Mesenchymal stem cell (in vitro differentiated cells and primary cell): Measurements from ENCODE around the gene WDR62.
A peak's percentile ranks its signal among the peaks of the same experiment; 100 is the strongest.
"Not testable (repeated sequence)": the region's sequence is repeated elsewhere in the genome, so short reads cannot be mapped to it uniquely, and the experiment has no call there.

Source experiments
- DNase-seq: peaks from one replicate; pipeline ENCODE4 v3.0.0-alpha.2; 2013
- H2AFZ ChIP-seq: one replicate; pipeline ENCODE4 v1.6.1; 2013; ENCODE audit warnings: low read depth, mild to moderate bottlenecking, control low read depth, inconsistent platforms, low read length, moderate library complexity
- H2AK5ac ChIP-seq: 2 replicates; pipeline ENCODE4 v1.6.1; 2013; ENCODE audit warnings: low read length, moderate library complexity, mild to moderate bottlenecking, inconsistent platforms; ENCODE audit not compliant: severe bottlenecking
- H2BK120ac ChIP-seq: one replicate; pipeline ENCODE4 v1.6.1; 2013; ENCODE audit warnings: low read depth, mild to moderate bottlenecking, inconsistent platforms, low read length, moderate library complexity
- H2BK12ac ChIP-seq, 2 experiments: one replicate each; pipeline ENCODE4 v1.6.1; 2013; ENCODE audit warnings: inconsistent platforms in 2 of 2, low read length in 2 of 2, mild to moderate bottlenecking in 2 of 2, moderate library complexity in 2 of 2, control low read depth in 1 of 2
- H2BK15ac ChIP-seq: one replicate; pipeline ENCODE4 v1.6.1; 2013; ENCODE audit warnings: mild to moderate bottlenecking, low read depth, inconsistent platforms; ENCODE audit not compliant: poor library complexity, severe bottlenecking
- H2BK5ac ChIP-seq: 2 replicates; pipeline ENCODE4 v1.6.1; 2013; ENCODE audit warnings: low read depth, mild to moderate bottlenecking, low read length, control low read depth, inconsistent platforms; ENCODE audit not compliant: poor library complexity, severe bottlenecking
- H3K14ac ChIP-seq, 2 experiments: one replicate each; pipeline ENCODE4 v1.6.1; 2013; ENCODE audit warnings: inconsistent platforms in 2 of 2, low read length in 2 of 2, control low read depth in 1 of 2, mild to moderate bottlenecking in 1 of 2, moderate library complexity in 1 of 2
- H3K18ac ChIP-seq, 2 experiments: one replicate each; pipeline ENCODE4 v1.6.1; 2013; ENCODE audit warnings: inconsistent platforms in 2 of 2, low read length in 2 of 2, control low read depth in 1 of 2, low read depth in 1 of 2, mild to moderate bottlenecking in 1 of 2
- H3K23ac ChIP-seq, 2 experiments: one replicate each; pipeline ENCODE4 v1.6.1; 2013; ENCODE audit warnings: inconsistent platforms in 2 of 2, low read length in 2 of 2, mild to moderate bottlenecking in 2 of 2, moderate library complexity in 2 of 2, control low read depth in 1 of 2
- H3K27ac ChIP-seq: 2 replicates; pipeline ENCODE4 v1.5.1; 2013; ENCODE audit warnings: mild to moderate bottlenecking, moderate library complexity, low read length, control low read depth, inconsistent platforms; ENCODE audit not compliant: poor library complexity, severe bottlenecking
- H3K27me3 ChIP-seq, 2 experiments: 2 replicates each; pipeline versions ENCODE4 v1.6.1 to v1.7.0; 2013; ENCODE audit warnings: low read length in 2 of 2, mild to moderate bottlenecking in 2 of 2, moderate library complexity in 2 of 2, control low read depth in 1 of 2, inconsistent platforms in 1 of 2; ENCODE audit not compliant: control insufficient read depth in 1 of 2, insufficient read depth in 1 of 2
- H3K36me3 ChIP-seq, 2 experiments: 2 replicates each; pipeline versions ENCODE4 v1.6.1 to v1.7.0; 2013; ENCODE audit warnings: low read length in 2 of 2, control low read depth in 1 of 2, inconsistent platforms in 1 of 2, low read depth in 1 of 2, mild to moderate bottlenecking in 1 of 2; ENCODE audit not compliant: insufficient read depth in 2 of 2, control insufficient read depth in 1 of 2
- H3K4ac ChIP-seq, 2 experiments: one replicate each; pipeline ENCODE4 v1.6.1; 2013; ENCODE audit warnings: inconsistent platforms in 2 of 2, low read length in 2 of 2, mild to moderate bottlenecking in 2 of 2, moderate library complexity in 2 of 2, control low read depth in 1 of 2, low read depth in 1 of 2
- H3K4me1 ChIP-seq: 2 replicates; pipeline ENCODE4 v1.6.1; 2013; ENCODE audit warnings: low read depth, low read length, control low read depth; ENCODE audit not compliant: control insufficient read depth, insufficient read depth
- H3K4me2 ChIP-seq: 2 replicates; pipeline ENCODE4 v1.6.1; 2013; ENCODE audit warnings: low read length, mild to moderate bottlenecking, inconsistent platforms; ENCODE audit not compliant: poor library complexity, severe bottlenecking
- H3K4me3 ChIP-seq, 2 experiments: 2 replicates each; pipeline versions ENCODE4 v1.5.1 to v1.7.0; 2013; ENCODE audit warnings: low read length in 2 of 2, mild to moderate bottlenecking in 2 of 2, control low read depth in 1 of 2, low read depth in 1 of 2; ENCODE audit not compliant: insufficient read depth in 1 of 2
- H3K79me1 ChIP-seq: replicated peaks from 2 replicates; pipeline ENCODE4 v1.6.1; 2013; ENCODE audit warnings: mild to moderate bottlenecking, control low read depth, low read length, inconsistent platforms; ENCODE audit not compliant: poor library complexity, severe bottlenecking
- H3K9ac ChIP-seq: 2 replicates; pipeline ENCODE4 v1.7.0; 2013; ENCODE audit warnings: mild to moderate bottlenecking, low read length, moderate library complexity
- H3K9me3 ChIP-seq: 2 replicates; pipeline ENCODE4 v1.7.0; 2013; ENCODE audit warnings: mild to moderate bottlenecking, low read length; ENCODE audit not compliant: control insufficient read depth
- H4K8ac ChIP-seq: one replicate; pipeline ENCODE4 v1.6.1; 2013; ENCODE audit warnings: inconsistent platforms, mild to moderate bottlenecking, low read length, moderate library complexity
- H4K91ac ChIP-seq: one replicate; pipeline ENCODE4 v1.6.1; 2013; ENCODE audit warnings: mild to moderate bottlenecking, low read length, inconsistent platforms
- WGBS: methylation state at CpG from one replicate; pipeline ENCODE4 v1.1.7; 2013; ENCODE audit warnings: mixed read lengths; 5-methylcytosine and 5-hydroxymethylcytosine counted together

Gene WDR62

GRCh38 chr19:36061367-36061766 is 6.7 kb downstream of the WDR62 start:
- H3K9me3 ChIP-seq, result no peaks in the 10 kb centered on the region
- H3K4me1 ChIP-seq, result no peaks in the 10 kb centered on the region
- no peak overlapping the region for H2BK120ac ChIP-seq
- H3K9ac ChIP-seq, result no peak overlapping the region
- H3K27ac ChIP-seq, result no peak overlapping the region
- no peak overlapping the region for H4K8ac ChIP-seq
- H2BK15ac ChIP-seq, result no peak overlapping the region
- no peak for DNase-seq
- H2BK5ac ChIP-seq, result no peak overlapping the region
- H2BK12ac ChIP-seq, result no peak overlapping the region
- whole genome bisulfite sequencing, result 94% methylated on average over 2 of the region's 2 CpGs
- no peak overlapping the region for H3K4me3 ChIP-seq
- H2AK5ac ChIP-seq, result no peak overlapping the region
- no peaks in the 10 kb centered on the region for H3K27me3 ChIP-seq
- no peak overlapping the region for H4K91ac ChIP-seq
- no peak overlapping the region for H3K23ac ChIP-seq
- no peak overlapping the region for H3K4me2 ChIP-seq
- H3K14ac ChIP-seq, result no peak overlapping the region
- H3K4ac ChIP-seq, result no peak overlapping the region
- H3K79me1 ChIP-seq, result peaks cover 24% of the 10 kb centered on the region
- peaks cover 2 to 12% of the 10 kb centered on the region in 2 experiments for H3K36me3 ChIP-seq
- H3K18ac ChIP-seq, result no peak overlapping the region
- no peak overlapping the region for H2AFZ ChIP-seq

DNA sequence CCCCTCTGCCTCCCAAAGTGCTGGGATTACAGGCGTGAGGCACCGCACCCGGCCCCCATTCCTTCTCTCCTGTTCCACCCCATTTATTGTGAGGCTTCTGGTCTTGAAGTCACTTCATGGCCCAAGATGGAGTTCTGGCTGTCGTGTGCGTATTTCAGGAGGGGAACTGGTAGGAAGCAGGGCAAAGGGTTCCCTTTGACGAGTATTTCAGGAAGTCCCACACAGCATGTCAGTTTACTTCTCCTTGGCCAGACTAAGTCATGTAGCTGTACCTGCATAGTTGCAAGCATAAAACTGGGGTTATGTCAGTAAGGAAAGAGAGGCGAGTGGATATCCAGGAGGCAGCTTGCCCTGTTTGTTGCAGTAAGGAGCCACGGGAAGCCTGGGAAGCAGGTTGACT is 10.1 kb downstream of the WDR62 start:
- Histone ChIP-seq H3K27ac (no peak overlapping the region), H3K4me2 (no peak overlapping the region), H2BK15ac (no peak overlapping the region), H4K91ac (no peak overlapping the region), H2BK120ac (no peak overlapping the region), H3K18ac (no peak overlapping the region), H4K8ac (no peak overlapping the region), H3K9ac (no peak overlapping the region), H2BK12ac (no peak overlapping the region), H3K9me3 (no peaks in the 10 kb centered on the region), H2BK5ac (no peak overlapping the region), H3K4ac (no peak overlapping the region), H3K23ac (no peak overlapping the region), H3K4me3 (no peak overlapping the region), H3K27me3 (no peaks in the 10 kb centered on the region), H2AFZ (no peak overlapping the region), H3K14ac (no peak overlapping the region), H2AK5ac (no peak overlapping the region), H3K4me1 (no peaks in the 10 kb centered on the region), H3K79me1 (peaks cover 7% of the 10 kb centered on the region), H3K36me3 (peaks cover 5 to 21% of the 10 kb centered on the region in 2 experiments)
- no peak for DNase-seq
- WGBS, result 93% methylated on average over 5 of the region's 8 CpGs

GRCh38 chr19:36067681-36068080 is 13.0 kb downstream of the WDR62 start:
- Histone ChIP-seq H3K79me1 (peaks cover 8% of the 10 kb centered on the region), H2BK15ac (no peak overlapping the region), H3K4me3 (no peak overlapping the region), H3K4ac (no peak overlapping the region), H3K27ac (no peak overlapping the region), H3K27me3 (no peaks in the 10 kb centered on the region), H3K9ac (no peak overlapping the region), H3K36me3 (peaks cover 3 to 25% of the 10 kb centered on the region in 2 experiments), H2AFZ (no peak overlapping the region), H2BK120ac (no peak overlapping the region), H2BK5ac (no peak overlapping the region), H4K8ac (no peak overlapping the region), H2BK12ac (peak overlapping the region in 1 of 2 experiments; percentile 23), H3K4me2 (no peak overlapping the region), H3K9me3 (no peaks in the 10 kb centered on the region), H4K91ac (no peak overlapping the region), H2AK5ac (no peak overlapping the region), H3K14ac (no peak overlapping the region), H3K23ac (no peak overlapping the region), H3K18ac (no peak overlapping the region), H3K4me1 (peaks cover 3% of the 10 kb centered on the region)
- 93% methylated on average over 8 of the region's 11 CpGs for WGBS
- DNase-seq, result no peak

DNA sequence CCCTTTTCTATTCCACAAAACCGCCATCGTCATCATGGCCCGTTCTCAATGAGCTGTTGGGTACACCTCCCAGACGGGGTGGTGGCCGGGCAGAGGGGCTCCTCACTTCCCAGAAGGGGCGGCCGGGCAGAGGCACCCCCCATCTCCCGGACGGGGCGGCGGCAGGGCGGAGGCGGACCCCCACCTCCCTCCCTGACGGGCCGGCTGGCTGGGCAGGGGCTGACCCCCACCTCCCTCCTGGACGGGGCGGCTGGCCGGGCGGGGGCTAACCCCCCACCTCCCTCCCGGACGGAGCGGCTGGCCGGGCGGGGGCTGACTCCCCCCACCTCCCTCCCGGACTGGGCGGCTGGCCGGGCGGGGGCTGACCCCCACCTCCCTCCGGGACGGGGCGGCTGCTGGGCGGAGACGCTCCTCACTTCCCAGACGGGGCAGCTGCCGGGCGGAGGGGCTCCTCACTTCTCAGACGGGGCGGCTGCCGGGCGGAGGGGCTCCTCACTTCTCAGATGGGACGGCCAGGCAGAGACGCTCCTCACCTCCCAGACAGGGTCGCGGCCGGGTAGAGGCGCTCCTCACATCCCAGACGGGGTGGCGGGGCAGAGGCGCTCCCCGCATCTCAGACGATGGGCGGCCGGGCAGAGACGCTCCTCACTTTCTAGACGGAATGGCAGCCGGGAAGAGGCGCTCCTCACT is 14.3 kb downstream of the WDR62 start:
- not testable (repeated sequence) for H2BK120ac ChIP-seq, H3K9me3 ChIP-seq, H3K9ac ChIP-seq, DNase-seq, H3K4me3 ChIP-seq, H3K79me1 ChIP-seq, H3K4me1 ChIP-seq, H3K4me2 ChIP-seq, H3K27ac ChIP-seq, H4K8ac ChIP-seq, H3K23ac ChIP-seq, H3K14ac ChIP-seq, H2AFZ ChIP-seq, H2AK5ac ChIP-seq, H4K91ac ChIP-seq, H2BK12ac ChIP-seq, H2BK15ac ChIP-seq, H3K4ac ChIP-seq, H2BK5ac ChIP-seq, H3K18ac ChIP-seq, H3K27me3 ChIP-seq
- 98% methylated on average over 9 of the region's 57 CpGs for WGBS
- peaks cover 3 to 28% of the 10 kb centered on the region in 2 experiments for H3K36me3 ChIP-seq
